T-cell (primary cell): ENCODE measurements around the gene PLSCR2. TPM values are rescaled to one million over a fixed set of nuclear protein-coding genes. Genes with fewer than 3 reads are reported as not detected.

Experiments used
- ATAC-seq, 4 experiments: fragments of 200-7000 bp in 3 of 4; fragments of 150-1000 bp in 1 of 4; cut with Tn5 transposase; replicated peaks in 1 of 4; 1 replicate in 3 of 4; 2 replicates in 1 of 4; pipeline ENCODE4 v1.10.0; 2021; ENCODE audit warnings: moderate library complexity in 3 of 4, mild to moderate bottlenecking in 2 of 4, moderate number of reproducible peaks in 1 of 4
- CTCF ChIA-PET, 2 donors: fragments of 300-600 bp; sonication (Branson Sonifier 250); formaldehyde crosslinking; loops; one replicate each; lab custom pipeline; 2022; ENCODE audit warnings: antibody characterized with exemption in 2 of 2; lab: Charles Lee
- POLR2A ChIA-PET, 2 donors: fragments of 300-600 bp; sonication (Branson Sonifier 250); formaldehyde crosslinking; loops; one replicate each; lab custom pipeline; 2022; ENCODE audit warnings: antibody characterized with exemption in 2 of 2; lab: Charles Lee
- DNase-seq, 35 experiments: peaks; one replicate each; pipeline versions ENCODE4 v3.0.0 to v3.0.0-alpha.2; 2013 to 2023
- H3K27ac ChIP-seq: one replicate; pipeline ENCODE4 v1.5.1; 2013; ENCODE audit warnings: low read length
- H3K27me3 ChIP-seq, 2 experiments: replicated peaks in 1 of 2; 1 replicate in 1 of 2; 2 replicates in 1 of 2; pipeline versions ENCODE4 v1.6.1 to v1.7.0; 2013; ENCODE audit warnings: low read length in 1 of 2, mixed read lengths in 1 of 2; ENCODE audit not compliant: control insufficient read depth in 2 of 2, insufficient read depth in 2 of 2; ENCODE audit errors: extremely low read depth in 1 of 2
- H3K36me3 ChIP-seq, 2 donors: 1 replicate in 1 of 2; 2 replicates in 1 of 2; pipeline versions ENCODE4 v1.6.1 to v1.7.0; 2013; ENCODE audit warnings: low read length in 1 of 2; ENCODE audit not compliant: control insufficient read depth in 2 of 2, insufficient read depth in 1 of 2; ENCODE audit errors: extremely low read depth in 1 of 2
- H3K4me1 ChIP-seq, 2 experiments: 1 replicate in 1 of 2; 2 replicates in 1 of 2; pipeline versions ENCODE4 v1.6.1 to v1.7.0; 2013; ENCODE audit warnings: low read length in 2 of 2, mixed read lengths in 1 of 2; ENCODE audit not compliant: insufficient read depth in 2 of 2, control insufficient read depth in 1 of 2; ENCODE audit errors: extremely low read depth in 1 of 2
- H3K4me3 ChIP-seq, 2 donors: 1 replicate in 1 of 2; 2 replicates in 1 of 2; pipeline versions ENCODE4 v1.5.1 to v1.7.0; 2013; ENCODE audit warnings: mild to moderate bottlenecking in 2 of 2, low read length in 1 of 2, moderate library complexity in 1 of 2; ENCODE audit not compliant: control insufficient read depth in 1 of 2; ENCODE audit errors: extremely low read depth in 1 of 2
- H3K9me3 ChIP-seq: 2 replicates; pipeline ENCODE4 v1.7.0; 2013
- H3K27ac Mint-ChIP-seq, 2 donors: one replicate each; pipeline ENCODE4 v1.8.0; 2020 to 2021; ENCODE audit warnings: mild to moderate bottlenecking in 2 of 2, mixed read lengths in 2 of 2
- H3K27me3 Mint-ChIP-seq, 2 donors: one replicate each; pipeline ENCODE4 v1.8.0; 2021 to 2022; ENCODE audit warnings: mixed read lengths in 2 of 2
- H3K36me3 Mint-ChIP-seq: one replicate; pipeline ENCODE4 v1.8.0; 2021; ENCODE audit warnings: mixed read lengths
- H3K4me1 Mint-ChIP-seq, 3 donors: one replicate each; pipeline ENCODE4 v1.8.0; 2020 to 2022; ENCODE audit warnings: mixed read lengths in 3 of 3, mild to moderate bottlenecking in 1 of 3
- H3K4me3 Mint-ChIP-seq, 3 donors: one replicate each; pipeline ENCODE4 v1.8.0; 2020 to 2022; ENCODE audit warnings: mild to moderate bottlenecking in 3 of 3, mixed read lengths in 3 of 3, moderate library complexity in 3 of 3
- H3K9me3 Mint-ChIP-seq, 3 donors: one replicate each; pipeline ENCODE4 v1.8.0; 2020 to 2022; ENCODE audit warnings: mixed read lengths in 3 of 3
- WGBS: methylation state at CpG from one replicate; pipeline ENCODE4 v1.1.5; 2013; ENCODE audit warnings: missing lambda C conversion rate; ENCODE audit not compliant: insufficient coverage; 5-methylcytosine and 5-hydroxymethylcytosine counted together
- total RNA-seq, 35 experiments: library from RNA in 6 of 35; stranded (reverse) in 6 of 35; fragments of 120-200 nt in 1 of 35; gene quantifications; one replicate each; pipeline versions ENCODE4 v1.2.1 to v1.2.4 and lab custom pipeline; 2013 to 2026

Gene PLSCR2
- total RNA-seq: 1 to 10 TPM in 1 of 5 donors, under 1 TPM in 1, not detected in 3; 0.63 to 1.2 TPM
- 0.46 TPM for total RNA-seq (2013)
- 0 to 1.3 (median 0.25) reads per million in 29 experiments for total RNA-seq (lab: John Stamatoyannopoulos, UW)

- Mint-ChIP-seq H3K27me3 (peaks cover 0 to 3% of the 10 kb centered on the region in 2 donors), H3K27ac (peak within 1 kb of the TSS; percentile 66 to 85), H3K36me3 (no peaks in the 10 kb centered on the region), H3K9me3 (no peaks in the 10 kb centered on the region), H3K4me3 (peak within 1 kb of the TSS; percentile 79 to 83 (median 79)), H3K4me1 (peaks cover 7 to 21% (median 14%) of the 10 kb centered on the region in 3 donors)
- no peaks in the 10 kb centered on the region for H3K36me3 ChIP-seq
- H3K27me3 ChIP-seq: no peaks in the 10 kb centered on the region
- H3K9me3 ChIP-seq: no peaks in the 10 kb centered on the region
- peak; percentile 42 to 79 (median 67) for DNase-seq
- peak within 1 kb of the TSS; percentile 72 for H3K27ac ChIP-seq
- H3K4me3 ChIP-seq: peak within 1 kb of the TSS; percentile 65 to 80
- POLR2A ChIA-PET: interaction anchor here in 1 of 2 donors (0.8 kb wide), 1 partner anchor 84 kb away, joined by 3 read pairs; no protein-coding TSS in a partner anchor
- CTCF ChIA-PET: interaction anchor here in 1 of 2 donors (0.6 kb wide), 1 partner anchor 84 kb away, joined by 4 read pairs; no protein-coding TSS in a partner anchor
- ATAC-seq: peak; percentile 81 to 96 (median 90)
- H3K4me1 ChIP-seq: peaks cover 0 to 14% of the 10 kb centered on the region in 2 experiments
- 7% methylated on average over 47 of the region's 51 CpGs for WGBS
Observed at GRCh38 chr3:146469150-146470017, at the start of gene PLSCR2. Gene PLSCR2 (minus strand): TSS chr3:146469561. CDS start chr3:146459904, 9,657 bp downstream.

GRCh38 chr3:146517684-146518435 lies 48.5 kb upstream of the PLSCR2 start:
- no peak overlapping the region for H3K4me3 Mint-ChIP-seq
- Histone ChIP-seq H3K4me1 (peaks cover 2 to 8% of the 10 kb centered on the region in 2 experiments), H3K27me3 (no peaks in the 10 kb centered on the region), H3K36me3 (peaks cover 0 to 4% of the 10 kb centered on the region in 2 donors), H3K9me3 (no peaks in the 10 kb centered on the region), H3K4me3 (no peak overlapping the region), H3K27ac (no peak overlapping the region)
- no peaks in the 10 kb centered on the region for H3K27me3 Mint-ChIP-seq
- H3K9me3 Mint-ChIP-seq: no peaks in the 10 kb centered on the region
- no peak overlapping the region for H3K27ac Mint-ChIP-seq
- WGBS: 100% methylated on average over 3 of the region's 4 CpGs
- ATAC-seq (no peak), DNase-seq (no peak)
- ChIA-PET CTCF (interaction anchor here in 1 of 2 donors (0.6 kb wide), 2 partner anchors 20 to 110 kb away, joined by 3 read pairs; no protein-coding TSS in a partner anchor), POLR2A (no interaction called here)
- H3K4me1 Mint-ChIP-seq: peaks cover 10 to 12% (median 12%) of the 10 kb centered on the region in 3 donors
- H3K36me3 Mint-ChIP-seq: peaks cover 58% of the 10 kb centered on the region

GRCh38 chr3:146513386-146514051 lies 44.2 kb upstream of the PLSCR2 start:
- H3K36me3 Mint-ChIP-seq: peaks cover 50% of the 10 kb centered on the region
- ChIA-PET CTCF (no interaction called here), POLR2A (no interaction called here)
- peak overlapping the region in 1 of 2 donors; percentile 66 for H3K27ac Mint-ChIP-seq
- peaks cover 15 to 24% (median 21%) of the 10 kb centered on the region in 3 donors for H3K4me1 Mint-ChIP-seq
- H3K9me3 Mint-ChIP-seq: no peaks in the 10 kb centered on the region
- Histone ChIP-seq H3K4me3 (no peak overlapping the region), H3K27me3 (no peaks in the 10 kb centered on the region), H3K27ac (no peak overlapping the region), H3K9me3 (no peaks in the 10 kb centered on the region), H3K36me3 (peaks cover 0 to 2% of the 10 kb centered on the region in 2 donors), H3K4me1 (peaks cover 5 to 12% of the 10 kb centered on the region in 2 experiments)
- H3K4me3 Mint-ChIP-seq: peak overlapping the region in 1 of 3 donors; percentile 4
- H3K27me3 Mint-ChIP-seq: no peaks in the 10 kb centered on the region
- DNase-seq (no peak), ATAC-seq (peak in 1 of 4 experiments; percentile 47)
- WGBS: no CpG with 5 or more reads among the region's 2 CpGs

GRCh38 chr3:146511402-146512134 lies 42.2 kb upstream of the PLSCR2 start:
- peaks cover 45% of the 10 kb centered on the region for H3K36me3 Mint-ChIP-seq
- peaks cover 15 to 24% (median 21%) of the 10 kb centered on the region in 3 donors for H3K4me1 Mint-ChIP-seq
- DNase-seq (no peak), ATAC-seq (no peak)
- Histone ChIP-seq H3K9me3 (no peaks in the 10 kb centered on the region), H3K27ac (no peak overlapping the region), H3K27me3 (no peaks in the 10 kb centered on the region), H3K4me1 (peaks cover 5 to 12% of the 10 kb centered on the region in 2 experiments), H3K36me3 (peaks cover 0 to 2% of the 10 kb centered on the region in 2 donors), H3K4me3 (no peak overlapping the region)
- no peaks in the 10 kb centered on the region for H3K27me3 Mint-ChIP-seq
- no peaks in the 10 kb centered on the region for H3K9me3 Mint-ChIP-seq
- ChIA-PET POLR2A (interaction anchor here in 1 of 2 donors (0.8 kb wide), 1 partner anchor 14 kb away, joined by 3 read pairs; no protein-coding TSS in a partner anchor), CTCF (no interaction called here)
- H3K4me3 Mint-ChIP-seq: no peak overlapping the region
- H3K27ac Mint-ChIP-seq: no peak overlapping the region
- no CpG with 5 or more reads among the region's 3 CpGs for WGBS

GRCh38 chr3:146507331-146508120 lies 38.2 kb upstream of the PLSCR2 start:
- no peak for ATAC-seq
- Histone ChIP-seq H3K36me3 (no peaks in the 10 kb centered on the region), H3K4me1 (peaks cover 0 to under 1% of the 10 kb centered on the region in 2 experiments), H3K27ac (no peak overlapping the region), H3K9me3 (no peaks in the 10 kb centered on the region), H3K27me3 (no peaks in the 10 kb centered on the region), H3K4me3 (no peak overlapping the region)
- DNase-seq: no peak
- Mint-ChIP-seq H3K9me3 (no peaks in the 10 kb centered on the region), H3K4me1 (peaks cover 4 to 9% (median 5%) of the 10 kb centered on the region in 3 donors), H3K4me3 (no peak overlapping the region), H3K27me3 (no peaks in the 10 kb centered on the region), H3K36me3 (peaks cover 32% of the 10 kb centered on the region), H3K27ac (no peak overlapping the region)
- ChIA-PET POLR2A (no interaction called here), CTCF (no interaction called here)
- WGBS: no CpG with 5 or more reads among the region's 1 CpG
